HCT116 (cell line): Measurements from ENCODE around the gene COMMD4. TPM values are rescaled to one million over a fixed set of nuclear protein-coding genes. Genes with fewer than 3 reads are reported as not detected.

Experiments
- ATAC-seq: fragments of 200-7000 bp; cut with Tn5 transposase; 2 replicates; pipeline ENCODE4 v1.9.1; 2020; ENCODE audit warnings: mild to moderate bottlenecking, moderate library complexity
- BruUV-seq: library from RNA; stranded (reverse); fragments of 400-500 nt; replicated peaks from 2 replicates; lab custom pipeline; 2021; lab: Mats Ljungman, UMichigan
- CTCF ChIA-PET: fragments of 300-600 bp; sonication (Branson Sonifier 250); formaldehyde crosslinking; loops from one replicate; lab custom pipeline; 2021; ENCODE audit warnings: antibody characterized with exemption; lab: Charles Lee
- POLR2A ChIA-PET: fragments of 300-600, 350-600 bp; sonication (Branson Sonifier 250); formaldehyde crosslinking; loops from one replicate; lab custom pipeline; 2021; ENCODE audit warnings: antibody characterized with exemption; lab: Charles Lee
- RAD21 ChIA-PET, 2 experiments: fragments of 300-600 bp; sonication (Branson Sonifier 250); formaldehyde crosslinking; loops; one replicate each; lab custom pipeline; 2023; ENCODE audit warnings: low total read pairs in 2 of 2; ENCODE audit not compliant: uncharacterized antibody in 2 of 2, unreplicated experiment in 2 of 2, low non-redundant PET in 1 of 2; lab: Charles Lee
- DNase-seq: peaks from one replicate; pipeline ENCODE4 v3.0.0-alpha.2; 2010; ENCODE audit warnings: low read depth, low spot score
- H2AFZ ChIP-seq: fragments of 200-600 bp; shearing (Covaris generic), sonication (generic); 2 replicates; pipeline ENCODE4 v1.6.1; 2017; ENCODE audit warnings: low read depth, mixed run types, mixed read lengths, antibody characterized with exemption, low read length; ENCODE audit not compliant: poor library complexity, severe bottlenecking
- H3K27ac ChIP-seq: 2 replicates; pipeline ENCODE4 v1.5.1; 2012; ENCODE audit warnings: low read depth, low read length
- H3K27me3 ChIP-seq: fragments of 200-600 bp; sonication (generic); 2 replicates; pipeline ENCODE4 v1.6.1; 2016; ENCODE audit warnings: mixed run types, low read length, mixed read lengths; ENCODE audit not compliant: insufficient read depth
- H3K36me3 ChIP-seq, 2 experiments: fragments of 200-500 bp in 1 of 2; fragments of 200-600 bp in 1 of 2; sonication (Bioruptor generic) in 1 of 2; sonication (generic) in 1 of 2; 2 replicates each; pipeline versions ENCODE4 v1.5.1 to v1.6.1; 2014 to 2016; ENCODE audit warnings: low read length in 2 of 2, inconsistent platforms in 1 of 2, mixed read lengths in 1 of 2, mixed run types in 1 of 2; ENCODE audit not compliant: insufficient read depth in 2 of 2, control insufficient read depth in 1 of 2
- H3K4me1 ChIP-seq, 2 experiments: fragments of 200-600 bp in 1 of 2; sonication (generic) in 1 of 2; 2 replicates each; pipeline versions ENCODE4 v1.5.1 to v1.6.1; 2012 to 2017; ENCODE audit warnings: low read length in 2 of 2, inconsistent platforms in 1 of 2, mild to moderate bottlenecking in 1 of 2, mixed read lengths in 1 of 2, mixed run types in 1 of 2, moderate library complexity in 1 of 2; ENCODE audit not compliant: insufficient read depth in 2 of 2, control insufficient read depth in 1 of 2
- H3K4me2 ChIP-seq: fragments of 200-600 bp; sonication (generic); 2 replicates; pipeline ENCODE4 v1.6.1; 2017; ENCODE audit warnings: mixed run types, low read length, mixed read lengths
- H3K4me3 ChIP-seq, 2 experiments: fragments of 200-600 bp in 1 of 2; sonication (generic) in 1 of 2; replicated peaks in 1 of 2; 2 replicates each; pipeline ENCODE4 v1.5.1; 2011 to 2016; ENCODE audit warnings: low read length in 2 of 2, control low read depth in 1 of 2, low read depth in 1 of 2, mild to moderate bottlenecking in 1 of 2, mixed read lengths in 1 of 2, mixed run types in 1 of 2
- H3K79me2 ChIP-seq: fragments of 200-600 bp; sonication (generic); 2 replicates; pipeline ENCODE4 v1.6.1; 2017; ENCODE audit warnings: mild to moderate bottlenecking, mixed run types, low read length, moderate library complexity, mixed read lengths; ENCODE audit not compliant: insufficient read depth
- H3K9ac ChIP-seq: fragments of 200-600 bp; sonication (generic); 2 replicates; pipeline ENCODE4 v1.6.1; 2016; ENCODE audit warnings: low read length, mixed read lengths
- H3K9me2 ChIP-seq: fragments of 200-600 bp; sonication (generic), shearing (Covaris generic); 2 replicates; pipeline ENCODE4 v1.6.1; 2017; ENCODE audit warnings: mixed run types, mild to moderate bottlenecking, moderate library complexity; ENCODE audit not compliant: insufficient read depth
- H3K9me3 ChIP-seq, 2 experiments: fragments of 200-500 bp in 1 of 2; fragments of 200-600 bp in 1 of 2; sonication (Bioruptor generic) in 1 of 2; sonication (generic) in 1 of 2; 2 replicates each; pipeline ENCODE4 v1.6.1; 2014 to 2017; ENCODE audit warnings: low read length in 2 of 2, mixed read lengths in 2 of 2, inconsistent platforms in 1 of 2, low read depth in 1 of 2, mild to moderate bottlenecking in 1 of 2, mixed run types in 1 of 2, moderate library complexity in 1 of 2; ENCODE audit not compliant: control insufficient read depth in 1 of 2, insufficient read depth in 1 of 2
- H4K20me1 ChIP-seq: fragments of 200-600 bp; sonication (generic), shearing (Covaris generic); 2 replicates; pipeline ENCODE4 v1.6.1; 2017; ENCODE audit warnings: mixed run types, mild to moderate bottlenecking, moderate library complexity; ENCODE audit not compliant: insufficient read depth
- CEBPB ChIP-seq: IDR thresholded peaks from 2 replicates; pipeline ENCODE4 v1.6.1; 2012; ENCODE audit warnings: low read depth
- ELF1 ChIP-seq: IDR thresholded peaks from 2 replicates; pipeline ENCODE4 v1.6.1; 2012; ENCODE audit warnings: low read depth, borderline replicate concordance
- EZH2 ChIP-seq: fragments of 200-600 bp; sonication (generic); IDR thresholded peaks from 2 replicates; pipeline ENCODE4 v1.6.1; 2017; ENCODE audit warnings: antibody characterized with exemption, mixed run types
- EZH2phosphoT487 ChIP-seq: fragments of 200-600 bp; IDR thresholded peaks from 2 replicates; pipeline ENCODE4 v1.6.1; 2018; ENCODE audit warnings: antibody characterized with exemption, borderline replicate concordance
- FOSL1 ChIP-seq: IDR thresholded peaks from 2 replicates; pipeline ENCODE4 v1.6.1; 2012; ENCODE audit warnings: low read depth
- JUND ChIP-seq: IDR thresholded peaks from 2 replicates; pipeline ENCODE4 v1.6.1; 2012
- POLR2A ChIP-seq: IDR thresholded peaks from 2 replicates; pipeline ENCODE4 v1.7.0; 2011; ENCODE audit warnings: borderline replicate concordance; ENCODE audit not compliant: insufficient read depth, insufficient read length; ENCODE audit errors: extremely low read depth
- POLR2AphosphoS5 ChIP-seq: IDR thresholded peaks from 2 replicates; pipeline ENCODE4 v1.6.1; 2011; ENCODE audit warnings: mild to moderate bottlenecking, low read depth, low read length, moderate library complexity
- RAD21 ChIP-seq: IDR thresholded peaks from 2 replicates; pipeline ENCODE4 v1.6.1; 2012; ENCODE audit warnings: low read depth, mild to moderate bottlenecking
- SIN3A ChIP-seq: IDR thresholded peaks from 2 replicates; pipeline ENCODE4 v1.6.1; 2012; ENCODE audit warnings: low read depth
- TCF7L2 ChIP-seq: IDR thresholded peaks from 2 replicates; pipeline ENCODE4 v1.7.0; 2011; ENCODE audit warnings: borderline replicate concordance, inconsistent platforms; ENCODE audit not compliant: insufficient read depth, insufficient read length; ENCODE audit errors: extremely low read depth
- YY1 ChIP-seq: IDR thresholded peaks from 2 replicates; pipeline ENCODE4 v1.6.1; 2011; ENCODE audit warnings: low read length, low read depth, moderate library complexity, mild to moderate bottlenecking; ENCODE audit not compliant: insufficient replicate concordance; ENCODE audit errors: extremely low read depth
- intact Hi-C: fragments of 100-400 bp; cut with micrococcal nuclease; formaldehyde crosslinking; loops from 2 replicates; pipeline ENCODE4 v1.10.0; 2022
- total RNA-seq: library from RNA; stranded (reverse); gene quantifications from one replicate; pipeline ENCODE4 v1.2.1, GENCODE V29; 2021; ENCODE audit not compliant: unreplicated experiment
- TF ChIP-seq, protein P1 (sequence below): IDR thresholded peaks from 2 replicates; pipeline ENCODE4 v1.6.1; 2011; ENCODE audit warnings: mild to moderate bottlenecking, low read length, moderate library complexity; ENCODE audit not compliant: insufficient replicate concordance; ENCODE audit errors: extremely low read depth
- TF ChIP-seq, protein P2 (sequence below): IDR thresholded peaks from 2 replicates; pipeline ENCODE4 v1.6.1; 2012
- TF ChIP-seq, protein P3 (sequence below), 3 experiments: fragments of 200-600 bp in 1 of 3; sonication (generic) in 1 of 3; IDR thresholded peaks in 2 of 3; conservative IDR thresholded peaks in 1 of 3; 2 replicates each; pipeline ENCODE4 v1.5.1; 2012 to 2017; ENCODE audit warnings: low read depth in 2 of 3, low read length in 2 of 3, antibody characterized with exemption in 1 of 3, borderline replicate concordance in 1 of 3, control low read depth in 1 of 3, mild to moderate bottlenecking in 1 of 3, mixed read lengths in 1 of 3, mixed run types in 1 of 3, moderate library complexity in 1 of 3; ENCODE audit not compliant: insufficient read depth in 1 of 3

The COMMD4 gene
- total RNA-seq, 1 experiment from 2014 or later = 141 TPM

- no peak for ATAC-seq
- H3K9me2 ChIP-seq = no peaks in the 10 kb centered on the region
- no peak for DNase-seq
- H3K27me3 ChIP-seq = no peaks in the 10 kb centered on the region
- TF ChIP-seq, protein P1, sequence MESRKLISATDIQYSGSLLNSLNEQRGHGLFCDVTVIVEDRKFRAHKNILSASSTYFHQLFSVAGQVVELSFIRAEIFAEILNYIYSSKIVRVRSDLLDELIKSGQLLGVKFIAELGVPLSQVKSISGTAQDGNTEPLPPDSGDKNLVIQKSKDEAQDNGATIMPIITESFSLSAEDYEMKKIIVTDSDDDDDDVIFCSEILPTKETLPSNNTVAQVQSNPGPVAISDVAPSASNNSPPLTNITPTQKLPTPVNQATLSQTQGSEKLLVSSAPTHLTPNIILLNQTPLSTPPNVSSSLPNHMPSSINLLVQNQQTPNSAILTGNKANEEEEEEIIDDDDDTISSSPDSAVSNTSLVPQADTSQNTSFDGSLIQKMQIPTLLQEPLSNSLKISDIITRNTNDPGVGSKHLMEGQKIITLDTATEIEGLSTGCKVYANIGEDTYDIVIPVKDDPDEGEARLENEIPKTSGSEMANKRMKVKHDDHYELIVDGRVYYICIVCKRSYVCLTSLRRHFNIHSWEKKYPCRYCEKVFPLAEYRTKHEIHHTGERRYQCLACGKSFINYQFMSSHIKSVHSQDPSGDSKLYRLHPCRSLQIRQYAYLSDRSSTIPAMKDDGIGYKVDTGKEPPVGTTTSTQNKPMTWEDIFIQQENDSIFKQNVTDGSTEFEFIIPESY = no peak
- no peak for TF ChIP-seq ELF1
- TF ChIP-seq POLR2A = no peak
- no peak for TF ChIP-seq EZH2phosphoT487
- TF ChIP-seq, protein P2, sequence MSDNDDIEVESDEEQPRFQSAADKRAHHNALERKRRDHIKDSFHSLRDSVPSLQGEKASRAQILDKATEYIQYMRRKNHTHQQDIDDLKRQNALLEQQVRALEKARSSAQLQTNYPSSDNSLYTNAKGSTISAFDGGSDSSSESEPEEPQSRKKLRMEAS = no peak
- TF ChIP-seq FOSL1 = no peak
- TF ChIP-seq CEBPB = no peak
- no peak for TF ChIP-seq TCF7L2
- TF ChIP-seq SIN3A = no peak
- TF ChIP-seq, protein P3, sequence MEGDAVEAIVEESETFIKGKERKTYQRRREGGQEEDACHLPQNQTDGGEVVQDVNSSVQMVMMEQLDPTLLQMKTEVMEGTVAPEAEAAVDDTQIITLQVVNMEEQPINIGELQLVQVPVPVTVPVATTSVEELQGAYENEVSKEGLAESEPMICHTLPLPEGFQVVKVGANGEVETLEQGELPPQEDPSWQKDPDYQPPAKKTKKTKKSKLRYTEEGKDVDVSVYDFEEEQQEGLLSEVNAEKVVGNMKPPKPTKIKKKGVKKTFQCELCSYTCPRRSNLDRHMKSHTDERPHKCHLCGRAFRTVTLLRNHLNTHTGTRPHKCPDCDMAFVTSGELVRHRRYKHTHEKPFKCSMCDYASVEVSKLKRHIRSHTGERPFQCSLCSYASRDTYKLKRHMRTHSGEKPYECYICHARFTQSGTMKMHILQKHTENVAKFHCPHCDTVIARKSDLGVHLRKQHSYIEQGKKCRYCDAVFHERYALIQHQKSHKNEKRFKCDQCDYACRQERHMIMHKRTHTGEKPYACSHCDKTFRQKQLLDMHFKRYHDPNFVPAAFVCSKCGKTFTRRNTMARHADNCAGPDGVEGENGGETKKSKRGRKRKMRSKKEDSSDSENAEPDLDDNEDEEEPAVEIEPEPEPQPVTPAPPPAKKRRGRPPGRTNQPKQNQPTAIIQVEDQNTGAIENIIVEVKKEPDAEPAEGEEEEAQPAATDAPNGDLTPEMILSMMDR (IDR thresholded peaks at IDR 0.05 in 2 of 3, conservative IDR thresholded peaks at IDR 0.05 in 1 of 3; ENCODE audit: borderline replicate concordance in 1 of 3, insufficient read depth in 1 of 3, low read depth in 2 of 3, low read length in 2 of 3) = no peak
- no peak for TF ChIP-seq EZH2
- no peak for TF ChIP-seq POLR2AphosphoS5
- TF ChIP-seq JUND = no peak
- TF ChIP-seq YY1 = no peak
- no peak for TF ChIP-seq RAD21
- H3K9ac ChIP-seq = no peak overlapping the region
- H4K20me1 ChIP-seq = no peaks in the 10 kb centered on the region
- no peak overlapping the region for H3K4me3 ChIP-seq
- H2AFZ ChIP-seq = no peak overlapping the region
- ChIA-PET POLR2A (interaction anchor here (1.8 kb wide), 1 partner anchor 14 kb away, joined by 6 read pairs; the partner anchor contains the start of gene MAN2C1), RAD21 (no interaction called here), CTCF (no interaction called here)
- peaks cover 2 to 8% of the 10 kb centered on the region in 2 experiments; a peak in 3 of 4 replicates for H3K36me3 ChIP-seq
- intact Hi-C loops = no loop called here
- H3K27ac ChIP-seq = no peak overlapping the region
- no peaks in the 10 kb centered on the region for H3K79me2 ChIP-seq
- no peak overlapping the region for H3K4me2 ChIP-seq
- no TSS peak for BruUV-seq
- no peaks in the 10 kb centered on the region for H3K9me3 ChIP-seq
- no peaks in the 10 kb centered on the region for H3K4me1 ChIP-seq
Observed at GRCh38 chr15:75354454-75354853, 18.6 kb downstream of the COMMD4 start.
